HG02938 (cell line): ENCODE data around the gene CUL5.

Experiments used
- ATAC-seq: cut with Tn5 transposase; IDR thresholded peaks from one replicate; pipeline ENCODE4 v1.9.1; 2021; ENCODE audit warnings: mild to moderate bottlenecking, moderate library complexity; ENCODE audit not compliant: unreplicated experiment

CUL5 gene

GRCh38 chr11:108008656-108009496 is at the start of gene CUL5:
Gene CUL5 (plus strand): TSS chr11:108008898. CDS start chr11:108009349, 451 bp downstream.
- peak; percentile 84 for ATAC-seq

- no peak for ATAC-seq
Observed at GRCh38 chr11:107961480-107961879, 47.2 kb upstream of the CUL5 start.

GRCh38 chr11:107962181-107962580 is 46.5 kb upstream of the CUL5 start:
- ATAC-seq: no peak

- ATAC-seq: no peak
Observed at GRCh38 chr11:107963091-107963490, 45.6 kb upstream of the CUL5 start.

- ATAC-seq: no peak
Observed at GRCh38 chr11:107969219-107969618, 39.5 kb upstream of the CUL5 start.

- no peak for ATAC-seq
Observed at GRCh38 chr11:107970049-107970448, 38.6 kb upstream of the CUL5 start.

GRCh38 chr11:107973641-107974040 is 35.1 kb upstream of the CUL5 start:
- no peak for ATAC-seq

GRCh38 chr11:107988397-107989158 is 20.1 kb upstream of the CUL5 start:
- no peak for ATAC-seq

- no peak for ATAC-seq
Observed at GRCh38 chr11:107991868-107992414, 16.8 kb upstream of the CUL5 start.

- ATAC-seq: no peak
Observed at GRCh38 chr11:107996006-107996776, 12.5 kb upstream of the CUL5 start.

GRCh38 chr11:107998761-107999160 is 9.9 kb upstream of the CUL5 start:
- ATAC-seq: no peak

- ATAC-seq: peak; percentile 95
Observed at GRCh38 chr11:107999759-108000455, 8.8 kb upstream of the CUL5 start.

- no peak for ATAC-seq
Observed at GRCh38 chr11:108002476-108002875, 6.2 kb upstream of the CUL5 start.

- no peak for ATAC-seq
Observed at GRCh38 chr11:108003623-108004022, 5.1 kb upstream of the CUL5 start.

- no peak for ATAC-seq
Observed at GRCh38 chr11:108007819-108008218, 879 bp upstream of the CUL5 start.

GRCh38 chr11:108009497-108010370 is 1.0 kb downstream of the CUL5 start:
- ATAC-seq: peak; percentile 15

- no peak for ATAC-seq
Observed at GRCh38 chr11:108012139-108012725, 3.5 kb downstream of the CUL5 start.

GRCh38 chr11:108016647-108017046 is 7.9 kb downstream of the CUL5 start:
- ATAC-seq: no peak

GRCh38 chr11:108018708-108019107 is 10.0 kb downstream of the CUL5 start:
- ATAC-seq: no peak
